ENCODE measurements around the gene FAM120B. TPM values are rescaled to one million over a fixed set of nuclear protein-coding genes. Genes with fewer than 3 reads are reported as not detected.
A peak's percentile ranks its signal among the peaks of the same experiment; 100 is the strongest.

FAM120B gene
- total RNA-seq, 1 donor from 2014 or later = 19.7 TPM

GRCh38 chr6:170365593-170365992 lies 59.0 kb downstream of the FAM120B start:
- Histone ChIP-seq H3K4me1 (no peaks in the 10 kb centered on the region), H3K36me3 (no peaks in the 10 kb centered on the region), H3F3A (ENCODE audit: low read depth) (no peaks in the 10 kb centered on the region), H3K27me3 (no peaks in the 10 kb centered on the region), H3K4me2 (no peak overlapping the region), H3K4me3 (no peak overlapping the region), H2AFZ (replicated peaks) (no peak overlapping the region), H3K9me3 (ENCODE audit: low read depth) (no peaks in the 10 kb centered on the region), H3K79me2 (ENCODE audit: low read depth) (no peaks in the 10 kb centered on the region), H3K9ac (no peak overlapping the region), H3K27ac (no peak overlapping the region), H4K20me1 (ENCODE audit: low read depth) (no peaks in the 10 kb centered on the region)
- no peak for DNase-seq (ENCODE audit: low spot score)
- Mint-ChIP-seq H3K36me3 (peaks cover 19% of the 10 kb centered on the region), H3K27ac (peak overlapping the region; percentile 76), H3K9me3 (no peaks in the 10 kb centered on the region), H3K4me3 (no peak overlapping the region), H3K4me1 (peaks cover 9% of the 10 kb centered on the region), H3K27me3 (ENCODE audit: insufficient read depth, low read depth) (peaks cover 2% of the 10 kb centered on the region)
- TF ChIP-seq EZH2 (IDR thresholded peaks at IDR 0.05) (no peak), EZH2phosphoT487 (IDR thresholded peaks at IDR 0.05) (no peak)
- TF ChIP-seq, protein P1, sequence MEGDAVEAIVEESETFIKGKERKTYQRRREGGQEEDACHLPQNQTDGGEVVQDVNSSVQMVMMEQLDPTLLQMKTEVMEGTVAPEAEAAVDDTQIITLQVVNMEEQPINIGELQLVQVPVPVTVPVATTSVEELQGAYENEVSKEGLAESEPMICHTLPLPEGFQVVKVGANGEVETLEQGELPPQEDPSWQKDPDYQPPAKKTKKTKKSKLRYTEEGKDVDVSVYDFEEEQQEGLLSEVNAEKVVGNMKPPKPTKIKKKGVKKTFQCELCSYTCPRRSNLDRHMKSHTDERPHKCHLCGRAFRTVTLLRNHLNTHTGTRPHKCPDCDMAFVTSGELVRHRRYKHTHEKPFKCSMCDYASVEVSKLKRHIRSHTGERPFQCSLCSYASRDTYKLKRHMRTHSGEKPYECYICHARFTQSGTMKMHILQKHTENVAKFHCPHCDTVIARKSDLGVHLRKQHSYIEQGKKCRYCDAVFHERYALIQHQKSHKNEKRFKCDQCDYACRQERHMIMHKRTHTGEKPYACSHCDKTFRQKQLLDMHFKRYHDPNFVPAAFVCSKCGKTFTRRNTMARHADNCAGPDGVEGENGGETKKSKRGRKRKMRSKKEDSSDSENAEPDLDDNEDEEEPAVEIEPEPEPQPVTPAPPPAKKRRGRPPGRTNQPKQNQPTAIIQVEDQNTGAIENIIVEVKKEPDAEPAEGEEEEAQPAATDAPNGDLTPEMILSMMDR (IDR thresholded peaks at IDR 0.05) = no peak

DNA sequence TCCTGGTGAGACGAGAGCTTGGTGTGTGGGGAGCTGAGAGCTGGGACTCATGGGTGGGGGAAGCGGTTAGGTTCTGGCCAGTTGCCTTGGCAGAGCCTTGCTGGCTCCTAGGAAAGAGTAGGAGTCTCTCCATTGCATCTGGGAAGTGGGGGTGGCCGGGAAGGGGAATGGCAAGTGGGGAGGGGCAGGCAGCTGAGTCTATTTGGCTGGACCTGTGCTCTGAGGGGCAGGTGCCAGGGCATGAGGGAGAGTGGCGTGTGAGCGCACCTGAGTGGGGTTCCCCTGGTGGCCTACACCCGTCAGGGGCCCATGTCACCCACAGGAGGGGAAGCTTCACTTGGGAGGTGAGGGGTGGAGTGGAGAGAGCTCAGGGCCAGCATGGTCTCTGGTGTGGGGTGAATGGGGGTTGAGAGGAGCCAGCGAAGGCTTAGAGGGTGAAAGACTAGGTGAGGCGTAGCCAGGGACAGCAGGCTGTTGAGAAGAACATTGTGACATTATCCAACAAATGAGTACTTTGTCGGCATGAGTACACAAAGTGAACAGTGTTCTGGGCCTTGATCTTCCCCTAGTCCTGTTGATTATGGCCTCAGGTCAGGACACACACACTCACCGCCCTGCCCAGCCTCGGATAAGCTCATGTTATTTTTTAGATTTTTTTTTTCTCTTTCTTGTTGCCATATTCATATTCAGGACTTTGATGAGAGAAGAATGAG lies 59.8 kb downstream of the FAM120B start:
- no peaks in the 10 kb centered on the region for H4K20me1 ChIP-seq (ENCODE audit: low read depth)

GRCh38 chr6:170367241-170367640 lies 60.7 kb downstream of the FAM120B start:
- Mint-ChIP-seq H3K27me3 (ENCODE audit: insufficient read depth, low read depth) (peaks cover 2% of the 10 kb centered on the region), H3K36me3 (peaks cover 20% of the 10 kb centered on the region), H3K27ac (no peak overlapping the region), H3K9me3 (no peaks in the 10 kb centered on the region), H3K4me3 (no peak overlapping the region), H3K4me1 (peaks cover 19% of the 10 kb centered on the region)
- no peak for TF ChIP-seq EZH2phosphoT487 (IDR thresholded peaks at IDR 0.05)
- TF ChIP-seq EZH2 (IDR thresholded peaks at IDR 0.05) = no peak
- TF ChIP-seq, protein P1 (IDR thresholded peaks at IDR 0.05) = no peak
- Histone ChIP-seq H3K4me3 (no peak overlapping the region), H3F3A (ENCODE audit: low read depth) (no peaks in the 10 kb centered on the region), H3K4me2 (no peak overlapping the region), H3K4me1 (no peaks in the 10 kb centered on the region), H3K79me2 (ENCODE audit: low read depth) (no peaks in the 10 kb centered on the region), H3K9ac (no peak overlapping the region), H3K36me3 (no peaks in the 10 kb centered on the region), H3K27me3 (no peaks in the 10 kb centered on the region), H4K20me1 (ENCODE audit: low read depth) (no peaks in the 10 kb centered on the region), H2AFZ (replicated peaks) (no peak overlapping the region), H3K9me3 (ENCODE audit: low read depth) (no peaks in the 10 kb centered on the region), H3K27ac (no peak overlapping the region)
- DNase-seq (ENCODE audit: low spot score) = no peak

More for the DNA sequence above, 59.8 kb downstream of the FAM120B start:
- H3K4me3 Mint-ChIP-seq = no peak overlapping the region
- no peaks in the 10 kb centered on the region for H3F3A ChIP-seq (ENCODE audit: low read depth)
- H3K9me3 ChIP-seq (ENCODE audit: low read depth) = no peaks in the 10 kb centered on the region
- H3K4me1 ChIP-seq = no peaks in the 10 kb centered on the region
- no peaks in the 10 kb centered on the region for H3K9me3 Mint-ChIP-seq
- no peak overlapping the region for H2AFZ ChIP-seq (replicated peaks)
- H3K4me3 ChIP-seq = no peak overlapping the region
- H3K27ac Mint-ChIP-seq = peak overlapping the region; percentile 76
- no peak overlapping the region for H3K9ac ChIP-seq
- H3K36me3 Mint-ChIP-seq = peaks cover 20% of the 10 kb centered on the region
- no peak overlapping the region for H3K4me2 ChIP-seq
- no peaks in the 10 kb centered on the region for H3K27me3 ChIP-seq
- DNase-seq (ENCODE audit: low spot score) = no peak
- H3K27ac ChIP-seq = no peak overlapping the region
- no peaks in the 10 kb centered on the region for H3K79me2 ChIP-seq (ENCODE audit: low read depth)
- H3K27me3 Mint-ChIP-seq (ENCODE audit: insufficient read depth, low read depth) = peaks cover 2% of the 10 kb centered on the region
- peaks cover 16% of the 10 kb centered on the region for H3K4me1 Mint-ChIP-seq
- no peaks in the 10 kb centered on the region for H3K36me3 ChIP-seq
- TF ChIP-seq, protein P1 (IDR thresholded peaks at IDR 0.05) = no peak
- TF ChIP-seq EZH2 (IDR thresholded peaks at IDR 0.05) = no peak
- no peak for TF ChIP-seq EZH2phosphoT487 (IDR thresholded peaks at IDR 0.05)
